Loucy (cell line): ENCODE measurements around the gene NEDD4.

Source experiments
- EZH2phosphoT487 ChIP-seq: fragments of 200-600 bp; IDR thresholded peaks from 2 replicates; pipeline ENCODE4 v1.6.1; 2018; ENCODE audit warnings: antibody characterized with exemption, mild to moderate bottlenecking, moderate library complexity, borderline replicate concordance
- TF ChIP-seq, protein P1 (sequence below): fragments of 200-600 bp; sonication (generic); conservative IDR thresholded peaks from 2 replicates; pipeline ENCODE4 v1.5.1; 2014; ENCODE audit warnings: mild to moderate bottlenecking, antibody characterized with exemption, low read length

DNA sequence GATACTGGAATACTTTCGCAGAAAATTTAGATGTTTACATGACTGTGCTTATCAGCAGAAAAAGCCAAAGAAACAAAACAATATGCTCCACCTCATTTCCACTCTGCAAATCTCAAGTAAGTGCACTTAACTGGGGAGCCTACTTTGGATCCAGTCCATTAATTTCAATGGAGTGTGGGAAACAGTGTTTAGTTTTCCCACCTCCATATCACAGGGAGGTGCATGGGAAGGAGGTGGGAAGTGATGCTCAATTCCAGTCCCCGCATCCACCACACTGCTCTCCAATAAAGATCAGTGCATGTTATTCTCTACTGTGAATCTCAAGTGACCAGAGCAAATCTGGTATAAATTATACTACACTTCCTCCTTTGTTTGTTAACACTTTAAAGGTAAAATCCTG is 2.9 kb downstream of the NEDD4 start:
- TF ChIP-seq, protein P1, sequence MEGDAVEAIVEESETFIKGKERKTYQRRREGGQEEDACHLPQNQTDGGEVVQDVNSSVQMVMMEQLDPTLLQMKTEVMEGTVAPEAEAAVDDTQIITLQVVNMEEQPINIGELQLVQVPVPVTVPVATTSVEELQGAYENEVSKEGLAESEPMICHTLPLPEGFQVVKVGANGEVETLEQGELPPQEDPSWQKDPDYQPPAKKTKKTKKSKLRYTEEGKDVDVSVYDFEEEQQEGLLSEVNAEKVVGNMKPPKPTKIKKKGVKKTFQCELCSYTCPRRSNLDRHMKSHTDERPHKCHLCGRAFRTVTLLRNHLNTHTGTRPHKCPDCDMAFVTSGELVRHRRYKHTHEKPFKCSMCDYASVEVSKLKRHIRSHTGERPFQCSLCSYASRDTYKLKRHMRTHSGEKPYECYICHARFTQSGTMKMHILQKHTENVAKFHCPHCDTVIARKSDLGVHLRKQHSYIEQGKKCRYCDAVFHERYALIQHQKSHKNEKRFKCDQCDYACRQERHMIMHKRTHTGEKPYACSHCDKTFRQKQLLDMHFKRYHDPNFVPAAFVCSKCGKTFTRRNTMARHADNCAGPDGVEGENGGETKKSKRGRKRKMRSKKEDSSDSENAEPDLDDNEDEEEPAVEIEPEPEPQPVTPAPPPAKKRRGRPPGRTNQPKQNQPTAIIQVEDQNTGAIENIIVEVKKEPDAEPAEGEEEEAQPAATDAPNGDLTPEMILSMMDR, result no peak
- no peak for TF ChIP-seq EZH2phosphoT487
